PC-3 (cell line): Measurements from ENCODE around the gene VTI1A. TPM values are rescaled to one million over a fixed set of nuclear protein-coding genes. Genes with fewer than 3 reads are reported as not detected.

ENCODE experiments used
- ATAC-seq: fragments of 200-7000 bp; cut with Tn5 transposase; 2 replicates; pipeline ENCODE4 v1.9.1; 2020; ENCODE audit warnings: mild to moderate bottlenecking, moderate library complexity
- BruUV-seq: library from RNA; stranded (reverse); fragments of 400-500 nt; replicated peaks from 2 replicates; lab custom pipeline; 2021; lab: Mats Ljungman, UMichigan
- CTCF ChIA-PET: fragments of 300-600 bp; sonication (Branson Sonifier 250); formaldehyde crosslinking; loops from one replicate; lab custom pipeline; 2022; ENCODE audit warnings: antibody characterized with exemption; lab: Charles Lee
- POLR2A ChIA-PET: fragments of 300-600 bp; sonication (Branson Sonifier 250); formaldehyde crosslinking; loops from one replicate; lab custom pipeline; 2022; ENCODE audit warnings: antibody characterized with exemption; ENCODE audit not compliant: unreplicated experiment; lab: Charles Lee
- DNase-seq: peaks from one replicate; pipeline ENCODE4 v3.0.0-alpha.2; 2015
- H2AFZ ChIP-seq: fragments of 300-600 bp; sonication (generic); 2 replicates; pipeline ENCODE4 v1.6.0; 2016; ENCODE audit warnings: antibody characterized with exemption, low read length
- H3F3A ChIP-seq: fragments of 300-600 bp; sonication (generic); one replicate; pipeline ENCODE4 v1.6.0; 2017; ENCODE audit warnings: antibody characterized with exemption, low read length, control low read depth, mild to moderate bottlenecking; ENCODE audit not compliant: unreplicated experiment
- H3K27ac ChIP-seq: fragments of 300-600 bp; sonication (generic); 2 replicates; pipeline ENCODE4 v1.5.1; 2016; ENCODE audit warnings: mild to moderate bottlenecking, low read length
- H3K27me3 ChIP-seq: fragments of 300-600 bp; sonication (generic); 2 replicates; pipeline ENCODE4 v1.6.1; 2016; ENCODE audit warnings: low read length, mixed read lengths
- H3K36me3 ChIP-seq: fragments of 300-600 bp; sonication (generic); 2 replicates; pipeline ENCODE4 v1.6.1; 2016; ENCODE audit warnings: low read depth, mixed run types, low read length, mixed read lengths
- H3K4me1 ChIP-seq: fragments of 300-600 bp; sonication (generic); 2 replicates; pipeline ENCODE4 v1.5.1; 2016; ENCODE audit warnings: low read length; ENCODE audit not compliant: insufficient read depth
- H3K4me2 ChIP-seq: fragments of 300-600 bp; sonication (generic); 2 replicates; pipeline ENCODE4 v1.6.0; 2016; ENCODE audit warnings: low read length
- H3K4me3 ChIP-seq: fragments of 300-600 bp; sonication (generic); 2 replicates; pipeline ENCODE4 v1.5.1; 2016; ENCODE audit warnings: mild to moderate bottlenecking, low read length, mixed read lengths
- H3K79me2 ChIP-seq: fragments of 300-600 bp; sonication (generic); 2 replicates; pipeline ENCODE4 v1.6.1; 2017; ENCODE audit warnings: low read length, mixed read lengths
- H3K9ac ChIP-seq: fragments of 300-600 bp; sonication (generic); 2 replicates; pipeline ENCODE4 v1.6.0; 2016; ENCODE audit warnings: mild to moderate bottlenecking, low read length
- H3K9me2 ChIP-seq: fragments of 300-600 bp; sonication (generic); replicated peaks from 2 replicates; pipeline ENCODE4 v1.6.1; 2016; ENCODE audit warnings: mixed run types, low read length, mixed read lengths
- H3K9me3 ChIP-seq: fragments of 300-600 bp; sonication (generic); 2 replicates; pipeline ENCODE4 v1.6.1; 2016; ENCODE audit warnings: low read length, mixed read lengths
- H4K20me1 ChIP-seq: fragments of 300-600 bp; sonication (generic); 2 replicates; pipeline ENCODE4 v1.6.1; 2016; ENCODE audit warnings: low read length, mixed read lengths
- EZH2 ChIP-seq: fragments of 300-600 bp; sonication (generic); IDR thresholded peaks from one replicate; pipeline ENCODE4 v1.6.1; 2017; ENCODE audit warnings: antibody characterized with exemption, mild to moderate bottlenecking, low read length; ENCODE audit not compliant: unreplicated experiment
- EZH2phosphoT487 ChIP-seq: fragments of 300-600 bp; sonication (generic); IDR thresholded peaks from 2 replicates; pipeline ENCODE4 v1.6.1; 2018; ENCODE audit warnings: mild to moderate bottlenecking, antibody characterized with exemption, low read length, borderline replicate concordance
- intact Hi-C: fragments of 100-400 bp; cut with micrococcal nuclease; formaldehyde crosslinking; loops from 2 replicates; pipeline ENCODE4 v1.9.0; 2023
- total RNA-seq: library from RNA; depleted of rRNA; stranded (reverse); fragments of >200 nt; gene quantifications from 2 replicates; pipeline ENCODE4 v1.2.3, GENCODE V29; 2014
- TF ChIP-seq, protein P1 (sequence below): fragments of 300-600 bp; sonication (generic); conservative IDR thresholded peaks from 2 replicates; pipeline ENCODE4 v1.5.1; 2017; ENCODE audit warnings: antibody characterized with exemption, low read depth, mild to moderate bottlenecking, low read length

Gene VTI1A
- total RNA-seq, 1 experiment from 2014 or later = 18.1 TPM

DNA sequence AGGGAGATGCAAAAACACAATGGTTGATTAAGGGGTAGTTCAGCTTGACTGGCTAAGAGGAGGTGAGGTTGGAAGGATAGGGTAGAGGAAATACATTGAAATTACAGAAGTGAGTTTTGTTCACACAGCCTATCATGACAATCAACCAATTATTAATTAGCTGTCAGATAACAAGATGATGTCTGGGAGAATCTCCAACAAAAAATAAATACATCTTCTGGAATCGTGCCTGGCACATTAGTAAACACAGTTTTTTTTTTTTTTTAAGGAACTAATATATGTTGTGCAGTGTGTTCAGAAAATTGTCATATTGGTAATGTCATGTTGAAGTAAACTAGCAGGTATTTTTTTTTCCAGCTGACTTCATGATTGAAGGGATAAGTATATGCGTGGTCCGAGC lies 171.8 kb downstream of the VTI1A start:
- Histone ChIP-seq H3K79me2 (no peaks in the 10 kb centered on the region), H3K4me2 (no peak overlapping the region), H2AFZ (no peak overlapping the region), H3K9ac (no peak overlapping the region), H3K4me3 (no peak overlapping the region), H3K36me3 (no peaks in the 10 kb centered on the region), H3K9me2 (no peaks in the 10 kb centered on the region), H3K9me3 (no peaks in the 10 kb centered on the region), H3F3A (no peaks in the 10 kb centered on the region), H3K27ac (no peak overlapping the region), H3K27me3 (no peaks in the 10 kb centered on the region), H3K4me1 (peaks cover 11% of the 10 kb centered on the region; the same call in 1 of the 2 replicates), H4K20me1 (no peaks in the 10 kb centered on the region)
- CTCF ChIA-PET = no interaction called here
- DNase-seq = no peak
- no peak for ATAC-seq
- intact Hi-C loops = no loop called here
- no TSS peak for BruUV-seq
- POLR2A ChIA-PET = no interaction called here
- TF ChIP-seq, protein P1, sequence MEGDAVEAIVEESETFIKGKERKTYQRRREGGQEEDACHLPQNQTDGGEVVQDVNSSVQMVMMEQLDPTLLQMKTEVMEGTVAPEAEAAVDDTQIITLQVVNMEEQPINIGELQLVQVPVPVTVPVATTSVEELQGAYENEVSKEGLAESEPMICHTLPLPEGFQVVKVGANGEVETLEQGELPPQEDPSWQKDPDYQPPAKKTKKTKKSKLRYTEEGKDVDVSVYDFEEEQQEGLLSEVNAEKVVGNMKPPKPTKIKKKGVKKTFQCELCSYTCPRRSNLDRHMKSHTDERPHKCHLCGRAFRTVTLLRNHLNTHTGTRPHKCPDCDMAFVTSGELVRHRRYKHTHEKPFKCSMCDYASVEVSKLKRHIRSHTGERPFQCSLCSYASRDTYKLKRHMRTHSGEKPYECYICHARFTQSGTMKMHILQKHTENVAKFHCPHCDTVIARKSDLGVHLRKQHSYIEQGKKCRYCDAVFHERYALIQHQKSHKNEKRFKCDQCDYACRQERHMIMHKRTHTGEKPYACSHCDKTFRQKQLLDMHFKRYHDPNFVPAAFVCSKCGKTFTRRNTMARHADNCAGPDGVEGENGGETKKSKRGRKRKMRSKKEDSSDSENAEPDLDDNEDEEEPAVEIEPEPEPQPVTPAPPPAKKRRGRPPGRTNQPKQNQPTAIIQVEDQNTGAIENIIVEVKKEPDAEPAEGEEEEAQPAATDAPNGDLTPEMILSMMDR = no peak
- TF ChIP-seq EZH2 = no peak
- TF ChIP-seq EZH2phosphoT487 = no peak

DNA sequence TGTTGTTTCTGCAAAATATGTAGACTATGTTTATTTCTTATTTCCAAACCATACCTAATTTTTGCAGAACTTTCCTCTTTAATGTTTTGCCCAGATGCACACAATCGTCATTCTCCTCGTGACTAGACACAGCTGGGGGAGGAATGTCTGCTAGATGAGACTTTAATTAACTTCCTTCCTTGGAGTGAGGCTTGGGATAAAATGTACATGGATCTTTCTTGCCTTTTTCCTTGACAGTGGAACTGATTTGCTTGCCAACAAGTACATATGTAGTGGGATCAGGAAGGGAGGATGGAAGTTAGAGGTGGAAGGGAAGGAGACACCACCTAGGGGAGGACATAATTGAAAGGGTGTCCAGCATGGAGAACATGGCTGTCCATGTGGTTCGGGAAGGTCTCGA lies 172.5 kb downstream of the VTI1A start:
- H3K4me3 ChIP-seq = no peak overlapping the region
- no TSS peak for BruUV-seq
- POLR2A ChIA-PET = no interaction called here
- no peaks in the 10 kb centered on the region for H3K9me2 ChIP-seq
- no peaks in the 10 kb centered on the region for H3K79me2 ChIP-seq
- DNase-seq (no peak), ATAC-seq (no peak)
- CTCF ChIA-PET = no interaction called here
- no peak overlapping the region for H3K27ac ChIP-seq
- no peaks in the 10 kb centered on the region for H3K9me3 ChIP-seq
- intact Hi-C loops = no loop called here
- no peak overlapping the region for H3K4me2 ChIP-seq
- peaks cover 11% of the 10 kb centered on the region; the same call in 1 of the 2 replicates for H3K4me1 ChIP-seq
- no peaks in the 10 kb centered on the region for H4K20me1 ChIP-seq
- TF ChIP-seq EZH2phosphoT487 (no peak), EZH2 (no peak)
- TF ChIP-seq, protein P1 = no peak
- H3K9ac ChIP-seq = no peak overlapping the region
- H3K36me3 ChIP-seq = no peaks in the 10 kb centered on the region
- H3K27me3 ChIP-seq = no peaks in the 10 kb centered on the region
- H2AFZ ChIP-seq = no peak overlapping the region
- H3F3A ChIP-seq = no peaks in the 10 kb centered on the region

DNA sequence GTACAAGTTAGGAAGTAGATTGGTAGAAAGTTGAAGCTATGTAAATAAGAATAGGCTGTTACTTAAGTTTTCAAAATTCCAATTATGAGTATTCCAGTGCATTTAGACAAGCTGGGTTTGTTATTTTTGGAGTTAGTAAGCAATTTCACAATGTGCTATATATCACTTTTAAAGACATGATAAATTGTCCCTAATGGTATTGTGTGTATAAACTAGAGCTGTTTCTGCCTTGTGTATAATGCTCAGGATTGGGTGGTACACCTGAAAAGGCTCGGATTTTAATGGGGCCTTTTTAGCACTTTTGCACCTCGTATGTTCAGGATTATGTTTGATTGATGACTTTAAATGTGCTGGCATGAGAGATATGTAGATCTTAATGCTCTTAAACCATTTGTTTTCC lies 175.8 kb downstream of the VTI1A start:
- no peak for ATAC-seq
- Histone ChIP-seq H3K27ac (no peak overlapping the region), H3K9ac (no peak overlapping the region), H3K4me1 (no peaks in the 10 kb centered on the region), H4K20me1 (no peaks in the 10 kb centered on the region), H3K4me3 (no peak overlapping the region), H3K79me2 (no peaks in the 10 kb centered on the region), H3K27me3 (no peaks in the 10 kb centered on the region), H3F3A (no peaks in the 10 kb centered on the region), H3K9me2 (no peaks in the 10 kb centered on the region), H3K36me3 (no peaks in the 10 kb centered on the region), H3K4me2 (no peak overlapping the region), H2AFZ (no peak overlapping the region), H3K9me3 (no peaks in the 10 kb centered on the region)
- TF ChIP-seq EZH2 = no peak
- TF ChIP-seq, protein P1 = no peak
- no peak for TF ChIP-seq EZH2phosphoT487
- intact Hi-C loops = no loop called here
- ChIA-PET CTCF (no interaction called here), POLR2A (no interaction called here)
- no peak for DNase-seq
- BruUV-seq = no TSS peak
